HL-60 (cell line): ENCODE results near the gene RPN2.

Experiments
- CTCF ChIP-seq: IDR thresholded peaks from one replicate; pipeline ENCODE4 v1.5.1; 2011; ENCODE audit warnings: low read length, control low read depth, inconsistent platforms; ENCODE audit not compliant: insufficient read depth
- POLR2AphosphoS5 ChIP-seq: IDR thresholded peaks from 2 replicates; pipeline ENCODE4 v1.6.1; 2012; ENCODE audit warnings: low read depth

DNA sequence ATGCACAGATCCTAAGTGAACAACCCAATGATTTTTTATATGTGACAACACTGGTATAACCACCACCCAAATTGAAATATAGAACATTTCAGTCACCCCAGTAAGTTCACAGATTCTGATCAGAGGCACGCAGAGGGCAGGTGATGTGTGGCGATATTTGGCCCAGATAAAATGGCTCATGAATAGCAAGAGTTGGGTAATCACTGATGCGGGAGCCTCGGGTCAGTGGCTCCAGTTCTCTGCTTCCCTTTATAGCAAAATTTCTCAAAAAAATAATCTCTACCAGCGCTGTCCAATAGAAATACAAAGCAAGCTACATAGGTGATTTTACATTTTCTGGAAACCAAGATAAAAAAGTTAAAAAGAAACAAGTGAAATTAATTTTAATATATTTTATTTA lies 67.6 kb downstream of the RPN2 start:
- TF ChIP-seq CTCF (no peak), POLR2AphosphoS5 (no peak)
